NCI-H146 treated with DMSO at 0.1 percent for 48 hours (cell line): Measurements from ENCODE around the gene FMN1.

Source experiments
- DNase-seq: peaks from one replicate; lab custom pipeline; 2025; ENCODE audit not compliant: unreplicated experiment; lab: John Stamatoyannopoulos, UW

Gene FMN1

DNA sequence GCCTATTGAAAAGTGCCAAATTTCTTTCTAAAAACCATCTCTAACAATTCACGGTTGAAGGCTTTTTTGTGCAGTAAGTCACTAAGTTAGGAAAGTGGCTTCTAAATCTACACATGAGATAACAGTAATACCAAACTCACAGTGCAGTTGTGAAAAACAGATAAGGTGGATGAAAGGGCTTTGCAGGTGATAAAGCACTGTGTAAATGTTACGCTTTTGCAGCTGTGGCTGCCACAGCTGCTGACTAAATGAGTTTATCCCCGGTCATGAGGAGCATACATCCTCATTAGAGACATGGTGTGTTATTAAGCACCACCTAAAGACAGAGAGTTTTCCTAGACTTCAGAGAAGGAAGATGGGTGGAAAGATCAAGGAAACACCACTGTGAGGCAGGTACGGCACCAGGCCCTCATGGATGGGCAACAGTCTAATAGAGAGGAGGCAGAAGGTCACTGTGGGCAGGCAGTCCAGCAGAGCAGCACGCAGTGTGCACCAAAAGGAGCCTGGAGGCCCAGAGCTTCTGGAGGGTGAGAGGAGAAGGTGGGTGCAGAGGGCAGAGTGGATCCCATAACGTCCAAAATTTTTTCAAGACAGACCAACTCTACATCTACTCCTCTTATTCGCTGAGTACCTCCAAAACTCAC is 68.5 kb downstream of the FMN1 start:
- no peak for DNase-seq

DNA sequence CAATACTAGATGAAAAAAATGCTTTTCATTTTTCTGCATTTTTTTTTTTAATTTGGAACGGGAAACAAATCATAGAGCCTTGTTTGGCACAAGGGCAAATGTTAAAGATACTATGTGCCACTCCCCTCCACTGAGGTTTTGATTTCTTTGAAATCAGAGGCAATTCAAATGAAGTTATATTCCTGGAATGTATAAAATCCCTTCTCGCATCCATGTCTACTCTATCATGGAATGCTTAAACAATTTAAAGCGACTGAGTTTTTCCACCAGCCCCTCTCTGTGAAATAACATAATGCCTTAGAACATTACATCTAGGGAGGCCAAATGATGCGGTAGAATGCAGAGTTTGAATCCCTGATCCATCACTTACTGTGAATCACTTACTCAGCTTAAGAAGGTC is 69.7 kb downstream of the FMN1 start:
- no peak for DNase-seq

DNA sequence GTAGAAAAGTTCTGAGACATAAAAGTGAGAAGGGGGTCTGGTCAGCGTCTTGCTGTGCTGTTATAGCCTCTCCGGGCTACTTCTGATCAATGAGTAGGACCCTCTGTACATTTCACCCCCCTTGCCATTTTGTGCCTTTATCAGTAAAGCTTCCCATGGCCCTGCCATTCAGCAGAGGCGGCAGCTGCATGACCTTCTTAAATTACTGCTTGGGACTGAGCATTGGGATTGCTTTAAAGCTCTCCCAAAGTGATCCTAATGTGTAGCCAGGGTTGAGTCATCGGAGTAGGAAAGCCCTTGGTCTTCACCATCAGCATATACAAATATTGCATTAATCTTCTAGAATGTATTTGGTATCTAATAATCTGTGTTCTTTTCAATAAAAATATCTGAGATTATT is 70.2 kb downstream of the FMN1 start:
- DNase-seq: no peak

DNA sequence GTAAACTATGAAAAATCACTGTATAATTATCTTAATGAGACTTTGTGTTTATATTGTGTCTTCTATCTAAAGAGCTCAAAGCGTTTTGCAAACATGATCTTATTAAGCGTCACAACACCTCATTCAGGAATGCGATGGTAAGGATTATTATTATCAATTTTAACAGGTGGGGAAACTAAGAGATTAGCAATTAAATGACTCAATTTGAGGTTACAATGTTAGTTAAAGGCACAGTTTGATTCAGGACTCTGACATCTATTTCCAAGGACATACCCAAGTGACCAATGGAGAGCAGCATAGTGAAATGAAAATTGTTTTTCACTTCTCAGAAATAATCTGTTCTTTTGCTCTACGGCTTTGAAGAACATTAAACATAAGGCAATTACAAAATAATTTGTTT is 74.6 kb downstream of the FMN1 start:
- no peak for DNase-seq

DNA sequence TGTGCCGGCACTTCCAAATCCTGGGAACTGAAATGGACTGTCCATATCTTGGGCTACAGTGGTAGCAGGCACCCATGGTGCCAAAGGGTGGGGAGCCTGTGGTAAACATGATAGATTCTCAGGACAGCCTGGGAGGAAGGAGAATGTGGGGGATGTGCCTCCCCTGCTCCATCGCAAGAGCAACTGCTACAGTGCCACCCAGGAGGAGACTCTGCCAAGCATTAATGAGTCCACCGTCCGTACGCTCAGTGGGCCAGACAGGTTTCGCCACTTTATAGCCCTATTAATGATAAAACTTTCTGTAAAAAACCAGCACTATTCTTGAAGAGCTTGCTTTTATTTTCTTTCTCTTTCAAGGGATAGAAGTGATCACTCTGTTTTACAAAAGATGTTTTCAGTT is 75.2 kb downstream of the FMN1 start:
- no peak for DNase-seq

DNA sequence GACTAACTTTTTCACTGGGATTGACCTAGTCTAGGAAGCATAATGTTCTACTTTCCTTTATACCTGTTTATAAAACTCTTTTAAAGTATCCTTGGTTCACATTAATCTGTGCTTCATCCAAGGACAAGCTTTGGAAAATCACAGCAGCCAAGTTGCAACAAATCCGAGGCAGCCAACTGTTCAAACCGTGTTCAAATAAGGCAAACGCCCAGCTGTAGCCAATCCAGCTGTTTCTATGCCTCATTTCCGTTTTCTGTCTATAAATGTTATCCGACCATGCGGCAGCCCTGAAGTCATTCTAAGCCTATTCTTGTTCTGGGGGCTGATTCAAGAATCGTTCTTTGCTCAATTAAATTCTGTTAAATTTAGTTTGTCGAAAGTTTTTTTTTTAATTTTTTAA is 78.3 kb downstream of the FMN1 start:
- DNase-seq: no peak

DNA sequence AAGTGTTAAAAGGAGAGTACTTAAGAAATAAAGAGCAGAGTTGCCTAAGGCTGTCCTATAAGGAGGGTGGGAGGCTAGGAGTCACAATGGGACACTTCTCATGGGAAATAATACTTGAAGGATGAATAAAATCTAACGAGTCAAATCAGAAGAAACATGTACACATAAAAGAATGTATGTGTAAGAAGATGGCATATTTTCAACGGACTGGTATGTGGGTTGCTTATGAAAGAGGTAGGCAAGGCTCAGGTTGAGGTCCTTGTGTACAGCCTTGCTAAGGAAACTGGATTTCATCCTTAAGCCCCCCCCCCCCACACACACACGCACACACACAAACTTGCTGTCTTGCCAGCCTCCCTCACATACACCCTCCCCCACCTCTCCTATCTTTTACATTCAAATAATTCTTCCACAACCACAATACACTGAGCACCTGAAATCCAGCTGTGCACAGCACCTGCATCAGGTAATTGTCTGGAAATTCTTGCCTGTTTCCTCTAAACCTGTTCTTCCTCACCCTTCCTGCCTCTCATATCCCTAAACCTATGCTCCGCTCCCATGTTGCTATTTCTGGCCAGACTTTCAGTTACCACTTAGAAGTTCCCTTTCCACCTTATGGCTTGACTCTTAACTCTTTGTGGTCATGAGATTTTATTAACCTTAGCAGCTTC is 79.2 kb downstream of the FMN1 start:
- no peak for DNase-seq

DNA sequence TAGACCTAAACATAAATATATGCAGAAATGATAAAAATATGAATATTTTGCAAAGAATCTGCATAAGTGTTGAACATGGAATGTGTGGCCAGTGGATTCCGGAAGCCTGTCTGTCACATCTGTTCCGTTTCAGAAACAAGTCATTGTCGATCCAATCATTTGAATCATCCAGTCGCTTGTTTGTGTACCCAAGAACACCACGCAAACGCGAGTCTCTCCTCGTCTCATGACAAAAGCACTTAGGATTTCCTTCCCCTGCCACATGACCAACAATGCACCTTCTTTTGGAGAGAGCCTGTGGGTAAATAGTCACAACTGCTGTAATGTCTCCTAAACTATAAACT is 80.2 kb downstream of the FMN1 start:
- DNase-seq: no peak

DNA sequence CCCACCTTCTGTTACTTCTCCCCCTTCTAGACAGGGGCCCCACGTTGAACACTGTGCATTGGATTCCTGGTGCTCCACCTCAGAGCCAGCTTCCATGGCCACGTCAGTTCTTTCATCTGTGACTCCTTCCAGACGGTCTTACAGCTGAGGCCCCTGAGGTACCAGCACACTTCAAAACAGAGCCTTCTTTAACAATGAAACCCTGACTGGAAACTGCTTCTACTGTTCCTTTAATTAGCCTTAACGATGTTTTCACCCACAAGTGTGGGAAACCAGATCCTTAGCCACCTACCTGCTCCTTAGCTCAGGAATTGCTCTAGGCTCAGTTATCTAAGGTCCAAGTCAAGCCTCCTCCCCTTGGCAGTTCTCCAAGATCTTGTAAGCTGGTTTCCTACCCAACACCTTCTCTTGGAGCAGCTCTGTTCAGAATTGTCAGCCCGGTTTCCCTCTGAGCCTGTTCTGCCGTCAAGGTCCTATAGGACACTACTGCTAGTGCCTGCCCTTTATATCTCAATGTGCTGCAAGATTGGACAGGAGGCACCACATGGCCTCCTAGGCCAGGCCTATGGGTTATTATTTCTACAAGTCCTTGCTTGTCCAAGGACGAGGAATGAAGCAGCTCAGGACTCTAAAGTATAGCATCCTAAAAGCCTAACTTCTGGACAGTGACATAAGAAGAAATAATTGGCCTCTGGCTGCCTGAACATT is 80.7 kb downstream of the FMN1 start:
- DNase-seq: no peak

DNA sequence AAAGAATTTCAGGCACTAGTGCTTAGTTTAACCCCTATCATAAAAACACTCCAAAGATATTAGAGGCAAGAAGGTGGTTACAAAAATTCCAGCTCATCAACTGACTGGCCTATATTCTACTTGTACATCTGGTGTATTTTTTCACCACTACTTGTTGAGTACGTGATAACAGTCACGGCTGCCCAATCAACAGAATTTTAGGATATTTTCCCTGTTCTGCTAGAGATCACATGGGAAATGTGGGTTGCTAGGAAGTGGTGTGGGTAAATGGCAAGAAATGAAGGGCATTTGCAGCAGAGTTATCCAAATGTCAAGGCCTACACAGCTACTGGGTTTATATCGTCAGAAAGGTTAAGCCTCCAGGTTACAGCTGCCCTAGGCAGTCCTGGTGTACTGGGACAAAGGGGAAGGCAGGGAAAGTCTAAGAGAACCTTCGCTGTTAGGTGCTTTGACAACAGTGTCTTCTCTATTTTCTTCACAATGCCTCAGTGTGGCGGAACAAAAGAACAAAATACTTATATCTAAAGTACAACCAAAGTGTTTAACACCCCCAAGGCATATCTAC is 81.9 kb downstream of the FMN1 start:
- no peak for DNase-seq

DNA sequence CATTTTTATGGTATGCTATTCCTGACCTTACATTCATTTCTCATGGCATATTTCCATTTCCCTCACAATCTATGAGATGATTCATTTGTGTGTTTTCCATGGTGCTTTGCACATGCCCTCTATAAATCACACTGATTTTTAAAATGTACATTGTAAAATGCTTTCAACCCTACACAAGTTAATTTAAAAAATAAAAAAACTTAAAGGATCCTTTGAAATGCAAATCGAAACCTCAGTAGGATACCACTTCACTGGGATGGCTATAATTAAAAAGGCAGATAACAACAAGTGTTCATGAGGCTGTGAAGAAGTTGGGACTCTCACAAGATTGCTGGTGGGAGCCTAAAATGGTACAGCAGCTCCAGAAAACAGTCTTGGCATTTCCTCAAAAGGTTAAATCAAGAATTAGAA is 83.5 kb downstream of the FMN1 start:
- DNase-seq: no peak

DNA sequence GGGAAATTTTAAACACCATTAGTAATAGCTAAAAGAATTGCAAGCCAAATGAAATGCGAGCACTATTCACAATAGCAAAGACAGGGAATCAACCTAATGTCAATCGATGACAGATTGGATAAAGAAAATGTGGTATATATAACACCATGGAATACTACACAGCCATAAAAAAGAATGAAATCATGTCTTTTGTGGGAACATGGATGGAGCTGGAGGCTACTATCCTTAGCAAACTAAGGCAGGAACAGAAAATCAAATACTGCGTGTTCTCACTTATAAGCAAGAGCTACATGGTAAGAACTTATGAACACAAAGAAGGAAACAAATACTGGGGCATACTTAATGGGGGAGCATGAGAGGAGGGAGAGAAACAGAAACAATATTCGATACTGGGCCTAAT is 85.2 kb downstream of the FMN1 start:
- no peak for DNase-seq

DNA sequence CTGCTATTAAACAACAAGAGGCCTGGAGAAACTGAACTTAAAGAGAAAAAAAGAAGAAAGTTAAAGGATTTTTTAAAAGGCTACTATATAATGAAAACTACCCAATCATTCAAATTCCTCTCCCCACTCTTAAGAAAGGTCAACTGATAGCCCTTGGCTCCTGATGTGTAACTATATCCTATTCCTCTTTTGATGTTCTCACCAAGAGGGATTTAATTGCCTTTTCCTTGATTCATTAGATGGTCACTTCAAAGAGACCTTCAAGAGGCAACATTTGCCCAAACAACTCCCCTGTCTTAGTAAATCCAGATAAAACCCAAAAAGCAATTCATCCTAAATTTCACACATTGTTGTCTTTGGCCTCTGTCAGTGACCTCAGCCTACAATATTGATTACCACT is 86.0 kb downstream of the FMN1 start:
- no peak for DNase-seq

DNA sequence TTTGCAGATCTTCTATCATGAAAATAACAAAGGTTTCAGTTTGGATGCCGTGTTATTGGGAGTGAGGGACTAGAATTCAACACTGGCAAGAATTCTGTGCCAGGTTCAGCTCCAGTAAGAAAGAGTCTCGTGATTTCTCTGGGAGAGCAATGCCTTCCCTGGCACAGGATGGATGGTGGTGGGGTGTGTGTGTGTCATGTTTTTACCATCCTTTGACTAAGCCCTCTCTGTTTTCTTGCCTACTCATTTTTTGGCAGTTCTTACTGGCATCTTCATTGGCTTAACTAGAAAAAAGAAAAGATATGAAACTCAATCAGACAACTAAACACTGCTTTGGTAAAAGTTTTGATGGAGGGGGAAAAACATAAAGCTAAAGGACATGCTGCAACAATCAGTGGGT is 86.6 kb downstream of the FMN1 start:
- no peak for DNase-seq

DNA sequence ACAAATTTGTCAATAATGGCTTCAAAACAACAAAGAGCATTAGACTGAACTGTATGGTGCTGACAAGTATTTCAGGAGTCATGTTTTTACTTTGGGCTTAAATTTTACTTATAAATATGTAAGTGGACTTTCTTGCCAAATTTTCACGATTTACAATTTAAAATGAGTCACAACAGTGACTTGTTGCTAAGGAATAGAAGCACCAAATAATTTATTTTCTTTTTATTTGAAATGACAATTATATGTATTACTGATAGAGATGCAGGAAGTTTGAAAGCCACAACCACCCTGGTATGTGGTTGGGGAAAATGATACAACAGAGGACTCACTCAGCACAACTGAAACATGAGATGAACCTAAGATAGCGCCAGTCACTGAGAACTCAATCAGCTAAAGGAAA is 90.3 kb downstream of the FMN1 start:
- no peak for DNase-seq

DNA sequence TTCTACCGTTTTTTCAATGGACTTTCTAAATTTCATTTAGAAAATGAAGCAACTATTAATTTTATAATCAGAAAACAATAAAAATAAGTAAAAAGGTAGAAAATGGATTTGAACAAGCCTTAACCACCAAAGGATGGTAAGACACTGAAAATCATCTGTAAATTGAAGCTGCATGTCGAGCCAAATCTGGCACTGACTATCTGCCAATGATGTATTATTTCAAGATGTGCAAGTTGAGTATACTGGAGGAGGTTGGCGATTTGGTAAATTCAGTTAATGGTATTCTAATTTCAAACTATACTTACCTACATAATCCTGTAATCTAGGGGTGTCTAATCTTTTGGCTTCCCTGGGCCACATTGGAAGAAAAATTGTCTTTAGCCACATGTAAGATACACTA is 93.5 kb downstream of the FMN1 start:
- DNase-seq: no peak

DNA sequence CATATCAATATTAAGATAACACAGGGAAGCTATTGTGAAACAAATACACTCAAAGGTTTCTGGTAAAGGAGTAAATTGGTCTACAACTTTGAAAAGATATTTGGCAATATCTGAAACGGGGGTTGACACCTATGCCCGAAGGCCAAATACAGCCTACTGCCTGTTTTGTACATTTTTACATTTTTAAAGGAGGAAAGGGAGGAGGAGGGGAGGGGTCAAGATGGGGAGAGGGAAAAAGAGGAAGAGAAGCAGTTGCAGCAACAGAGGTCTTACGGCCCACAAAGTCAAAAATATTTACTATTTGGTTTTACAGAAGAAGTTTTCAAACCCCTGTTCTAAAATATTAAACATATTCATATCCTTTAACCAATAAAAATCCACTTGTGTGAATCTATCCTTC is 94.2 kb downstream of the FMN1 start:
- no peak for DNase-seq

DNA sequence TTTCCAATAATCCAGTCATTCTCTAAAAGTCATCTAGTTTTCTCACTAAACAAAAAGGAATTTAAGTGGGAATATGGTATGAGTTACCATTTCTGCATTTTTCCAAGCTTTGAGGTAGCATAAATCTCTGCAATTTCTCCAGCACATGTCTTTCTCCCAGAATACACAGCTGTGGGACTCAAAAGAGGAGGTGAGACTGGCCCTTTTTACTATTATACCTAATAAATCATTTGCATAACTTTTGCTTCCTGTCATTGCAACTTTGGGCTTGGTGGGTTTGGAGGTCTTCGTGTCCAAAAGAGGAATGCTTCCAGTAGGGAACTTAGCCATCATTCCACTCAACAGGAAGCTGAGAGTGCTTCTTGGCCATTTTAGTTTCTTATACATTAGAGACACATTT is 94.8 kb downstream of the FMN1 start:
- DNase-seq: no peak

DNA sequence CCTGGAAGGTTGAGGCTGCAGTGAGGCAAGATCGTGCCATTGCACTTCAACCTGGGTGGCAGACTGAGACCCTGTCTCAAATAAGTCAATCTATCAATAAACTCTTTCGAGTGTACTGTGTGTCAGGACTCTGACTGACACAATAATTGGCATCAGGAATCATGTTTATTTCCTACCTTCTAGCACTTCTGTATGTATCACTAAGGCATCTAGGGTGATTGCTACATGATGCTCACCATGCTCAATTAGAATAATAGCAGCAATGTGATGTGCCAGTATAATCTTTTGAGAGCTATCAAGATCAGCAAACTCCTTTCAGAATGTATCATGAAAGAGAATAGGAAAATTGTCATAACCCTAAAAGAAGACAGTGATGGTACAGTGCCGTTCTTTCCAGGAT is 95.3 kb downstream of the FMN1 start:
- DNase-seq: no peak

DNA sequence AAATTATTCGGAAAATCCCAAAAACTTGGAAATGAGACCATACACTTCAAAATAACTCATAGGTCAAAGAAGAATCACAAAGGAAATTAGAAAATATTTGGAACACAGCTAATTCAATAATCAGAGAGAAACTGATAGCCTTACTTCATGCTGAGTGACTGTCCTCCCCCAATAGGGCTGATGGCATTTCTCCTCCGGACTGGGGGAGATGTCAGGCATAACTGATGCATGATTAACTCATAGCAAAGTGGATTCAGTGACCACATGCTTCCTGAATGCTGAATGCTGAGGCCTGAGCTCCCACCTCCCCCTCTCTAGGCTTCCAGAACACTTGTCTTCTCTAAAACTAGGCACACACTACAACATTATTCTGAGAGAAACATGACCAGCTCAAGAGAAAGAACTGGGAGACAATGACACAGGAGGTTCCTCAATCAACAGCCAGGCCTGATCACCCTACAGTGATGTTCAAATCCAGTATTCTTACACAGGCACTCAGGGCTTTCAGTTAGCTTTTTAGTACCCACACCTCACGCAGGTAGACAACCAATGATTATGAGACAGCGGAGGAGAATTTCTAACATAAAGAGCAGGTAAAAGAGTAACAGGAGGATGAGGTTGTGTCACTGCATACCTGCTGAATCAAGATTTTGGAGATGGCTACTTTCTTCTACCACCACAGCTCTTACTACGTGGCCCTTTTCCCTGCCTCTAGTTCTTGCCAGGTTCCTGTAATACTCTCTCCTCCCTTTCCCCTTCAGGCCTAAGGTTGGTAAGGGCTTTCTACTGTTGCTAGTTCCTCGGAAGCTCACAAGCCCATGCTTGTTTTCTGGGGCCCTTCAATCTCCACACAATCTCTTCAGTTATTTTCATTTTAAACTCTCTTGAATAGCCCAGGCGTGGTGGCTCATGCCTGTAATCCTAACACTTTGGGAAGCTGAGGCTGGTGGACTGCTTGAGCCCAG is 96.1 kb downstream of the FMN1 start:
- DNase-seq: no peak

DNA sequence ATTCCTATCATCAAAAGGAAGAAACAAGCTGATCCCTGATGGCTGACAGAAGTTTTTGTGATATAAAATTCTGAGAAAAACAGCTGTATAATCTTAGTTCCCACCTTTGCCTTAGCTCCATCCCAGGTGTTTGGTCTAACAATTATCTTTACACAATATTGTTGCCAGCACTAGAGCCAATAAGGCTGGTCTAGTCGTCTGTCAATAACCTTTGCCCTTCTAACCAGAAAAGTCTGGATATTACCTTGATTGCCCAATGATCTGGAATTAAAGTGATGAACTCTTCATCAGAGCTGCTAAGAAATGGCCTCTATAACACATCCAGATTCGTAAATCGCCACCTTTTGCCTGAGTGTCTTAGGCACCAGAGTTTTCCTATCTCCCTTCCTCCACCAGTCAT is 98.4 kb downstream of the FMN1 start:
- no peak for DNase-seq
